ENCODE results near the gene FOXI2. TPM values are rescaled to one million over a fixed set of nuclear protein-coding genes. Genes with fewer than 3 reads are reported as not detected.

FOXI2 gene
- total RNA-seq, 2 experiments from 2014 or later: not detected

DNA sequence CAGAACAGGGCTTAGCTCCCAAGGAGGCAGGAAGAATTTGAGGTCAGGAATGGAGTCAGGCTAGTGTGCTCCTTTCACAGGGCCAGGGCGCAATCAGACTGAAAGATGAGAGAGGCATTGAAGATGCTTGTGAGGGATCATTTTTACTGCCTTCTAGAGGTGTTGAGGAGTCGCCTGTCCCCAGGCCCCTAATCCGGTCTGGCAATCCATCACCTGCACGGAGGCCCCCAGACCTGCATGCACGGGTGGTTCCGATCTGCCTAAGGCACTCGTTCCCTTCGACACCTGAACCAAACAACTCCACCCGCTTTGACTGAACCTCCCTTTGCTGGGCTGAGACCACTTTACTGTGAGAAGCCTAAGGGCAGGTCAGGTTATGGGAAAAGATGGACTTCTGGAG is 8.0 kb downstream of the FOXI2 start:
- no peaks in the 10 kb centered on the region for H3K79me2 ChIP-seq (ENCODE audit: insufficient read depth, low read depth, low read length)
- no peak for TF ChIP-seq EZH2phosphoT487 (IDR thresholded peaks at IDR 0.05; ENCODE audit: borderline replicate concordance, low read depth, low read length)
- TF ChIP-seq, protein P1, sequence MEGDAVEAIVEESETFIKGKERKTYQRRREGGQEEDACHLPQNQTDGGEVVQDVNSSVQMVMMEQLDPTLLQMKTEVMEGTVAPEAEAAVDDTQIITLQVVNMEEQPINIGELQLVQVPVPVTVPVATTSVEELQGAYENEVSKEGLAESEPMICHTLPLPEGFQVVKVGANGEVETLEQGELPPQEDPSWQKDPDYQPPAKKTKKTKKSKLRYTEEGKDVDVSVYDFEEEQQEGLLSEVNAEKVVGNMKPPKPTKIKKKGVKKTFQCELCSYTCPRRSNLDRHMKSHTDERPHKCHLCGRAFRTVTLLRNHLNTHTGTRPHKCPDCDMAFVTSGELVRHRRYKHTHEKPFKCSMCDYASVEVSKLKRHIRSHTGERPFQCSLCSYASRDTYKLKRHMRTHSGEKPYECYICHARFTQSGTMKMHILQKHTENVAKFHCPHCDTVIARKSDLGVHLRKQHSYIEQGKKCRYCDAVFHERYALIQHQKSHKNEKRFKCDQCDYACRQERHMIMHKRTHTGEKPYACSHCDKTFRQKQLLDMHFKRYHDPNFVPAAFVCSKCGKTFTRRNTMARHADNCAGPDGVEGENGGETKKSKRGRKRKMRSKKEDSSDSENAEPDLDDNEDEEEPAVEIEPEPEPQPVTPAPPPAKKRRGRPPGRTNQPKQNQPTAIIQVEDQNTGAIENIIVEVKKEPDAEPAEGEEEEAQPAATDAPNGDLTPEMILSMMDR (conservative IDR thresholded peaks at IDR 0.05; ENCODE audit: low read length): no peak
- no peaks in the 10 kb centered on the region for H4K20me1 ChIP-seq (ENCODE audit: insufficient read depth, low read length)
- no peaks in the 10 kb centered on the region for H3K4me1 ChIP-seq (ENCODE audit: insufficient read depth, low read length, poor library complexity, severe bottlenecking)
- no peaks in the 10 kb centered on the region for H3K36me3 ChIP-seq (ENCODE audit: insufficient read depth, low read length)
- no peak for DNase-seq (ENCODE audit: low spot score)
- H3K9me2 ChIP-seq (ENCODE audit: insufficient read depth, low read length): no peaks in the 10 kb centered on the region
- no TSS peak for BruUV-seq (replicated peaks)
- no peak overlapping the region for H3K27ac ChIP-seq (ENCODE audit: low read depth, low read length, poor library complexity, severe bottlenecking)
- H3K9me3 ChIP-seq (ENCODE audit: low read length): no peaks in the 10 kb centered on the region
- ChIA-PET POLR2A (no interaction called here), CTCF (ENCODE audit: unreplicated experiment) (no interaction called here)
- intact Hi-C loops (cut with micrococcal nuclease; ENCODE audit: unreplicated experiment): no loop called here
- H3K4me2 ChIP-seq (ENCODE audit: low read length): no peak overlapping the region
- H2AFZ ChIP-seq (ENCODE audit: low read length): no peak overlapping the region
- H3K4me3 ChIP-seq (ENCODE audit: low read depth, low read length, poor library complexity, severe bottlenecking): no peak overlapping the region

DNA sequence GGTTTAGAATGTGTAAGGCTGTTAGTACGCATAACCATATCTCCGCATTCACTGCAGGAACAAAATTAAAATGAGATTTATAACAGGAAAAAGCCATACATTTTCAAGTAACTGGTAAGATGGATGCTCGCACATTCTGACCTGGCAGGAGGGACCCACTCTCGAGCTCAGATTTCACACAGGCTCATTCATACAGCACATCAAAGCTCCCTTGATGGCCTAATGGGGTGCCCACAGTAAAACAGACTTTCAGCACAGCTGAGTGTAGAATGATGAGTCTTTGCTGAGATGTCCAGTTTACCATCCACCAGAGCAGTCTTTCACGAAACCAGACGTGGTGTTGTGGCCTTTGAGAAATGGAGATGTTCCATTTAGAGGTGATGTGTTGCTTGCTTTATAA is 8.9 kb downstream of the FOXI2 start:
- intact Hi-C loops (cut with micrococcal nuclease; ENCODE audit: unreplicated experiment): no loop called here
- ChIA-PET POLR2A (no interaction called here), CTCF (ENCODE audit: unreplicated experiment) (no interaction called here)
- no peaks in the 10 kb centered on the region for H3K9me2 ChIP-seq (ENCODE audit: insufficient read depth, low read length)
- no peak overlapping the region for H3K4me3 ChIP-seq (ENCODE audit: low read depth, low read length, poor library complexity, severe bottlenecking)
- H3K36me3 ChIP-seq (ENCODE audit: insufficient read depth, low read length): no peaks in the 10 kb centered on the region
- H2AFZ ChIP-seq (ENCODE audit: low read length): no peak overlapping the region
- H3K79me2 ChIP-seq (ENCODE audit: insufficient read depth, low read depth, low read length): no peaks in the 10 kb centered on the region
- no peaks in the 10 kb centered on the region for H3K9me3 ChIP-seq (ENCODE audit: low read length)
- no peaks in the 10 kb centered on the region for H3K4me1 ChIP-seq (ENCODE audit: insufficient read depth, low read length, poor library complexity, severe bottlenecking)
- H4K20me1 ChIP-seq (ENCODE audit: insufficient read depth, low read length): no peaks in the 10 kb centered on the region
- no peak for DNase-seq (ENCODE audit: low spot score)
- H3K4me2 ChIP-seq (ENCODE audit: low read length): no peak overlapping the region
- TF ChIP-seq EZH2phosphoT487 (IDR thresholded peaks at IDR 0.05; ENCODE audit: borderline replicate concordance, low read depth, low read length): no peak
- TF ChIP-seq, protein P1 (conservative IDR thresholded peaks at IDR 0.05; ENCODE audit: low read length): no peak
- BruUV-seq (replicated peaks): no TSS peak
- no peak overlapping the region for H3K27ac ChIP-seq (ENCODE audit: low read depth, low read length, poor library complexity, severe bottlenecking)

DNA sequence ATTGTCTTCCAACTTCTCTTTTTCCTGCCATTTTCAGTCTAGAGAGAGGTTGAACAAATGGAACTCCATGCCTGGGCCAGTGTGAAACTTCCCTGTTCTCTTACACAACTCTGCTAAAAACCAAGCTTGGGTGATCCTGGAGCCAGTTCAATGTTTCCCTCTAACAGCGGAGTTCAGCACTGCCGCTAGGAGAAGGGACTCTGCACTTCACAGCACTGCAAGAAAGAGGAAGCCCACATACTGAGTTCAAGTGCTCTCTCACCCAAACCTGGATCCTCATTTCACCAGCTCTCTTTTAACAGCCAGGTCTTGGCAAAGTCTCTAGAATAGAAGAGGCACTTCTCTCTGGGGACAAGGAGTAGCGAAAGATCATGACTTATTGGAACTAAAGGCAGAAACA is 18.8 kb downstream of the FOXI2 start:
- Histone ChIP-seq H4K20me1 (ENCODE audit: insufficient read depth, low read length) (no peaks in the 10 kb centered on the region), H3K36me3 (ENCODE audit: insufficient read depth, low read length) (no peaks in the 10 kb centered on the region), H3K9me3 (ENCODE audit: low read length) (no peaks in the 10 kb centered on the region), H3K4me3 (ENCODE audit: low read depth, low read length, poor library complexity, severe bottlenecking) (no peak overlapping the region), H3K79me2 (ENCODE audit: insufficient read depth, low read depth, low read length) (no peaks in the 10 kb centered on the region), H2AFZ (ENCODE audit: low read length) (no peak overlapping the region), H3K4me2 (ENCODE audit: low read length) (no peak overlapping the region), H3K27ac (ENCODE audit: low read depth, low read length, poor library complexity, severe bottlenecking) (no peak overlapping the region), H3K9me2 (ENCODE audit: insufficient read depth, low read length) (no peaks in the 10 kb centered on the region), H3K4me1 (ENCODE audit: insufficient read depth, low read length, poor library complexity, severe bottlenecking) (no peaks in the 10 kb centered on the region)
- no TSS peak for BruUV-seq (replicated peaks)
- ChIA-PET CTCF (ENCODE audit: unreplicated experiment) (no interaction called here), POLR2A (no interaction called here)
- TF ChIP-seq, protein P1 (conservative IDR thresholded peaks at IDR 0.05; ENCODE audit: low read length): no peak
- no peak for TF ChIP-seq EZH2phosphoT487 (IDR thresholded peaks at IDR 0.05; ENCODE audit: borderline replicate concordance, low read depth, low read length)
- intact Hi-C loops (cut with micrococcal nuclease; ENCODE audit: unreplicated experiment): no loop called here
- DNase-seq (ENCODE audit: low spot score): no peak
